ENCODE measurements around the gene TCHP.

- no peak for TF ChIP-seq CTCF (conservative IDR thresholded peaks at IDR 0.05; ENCODE audit: low read depth in 2 of 2)
- TF ChIP-seq, protein P1, sequence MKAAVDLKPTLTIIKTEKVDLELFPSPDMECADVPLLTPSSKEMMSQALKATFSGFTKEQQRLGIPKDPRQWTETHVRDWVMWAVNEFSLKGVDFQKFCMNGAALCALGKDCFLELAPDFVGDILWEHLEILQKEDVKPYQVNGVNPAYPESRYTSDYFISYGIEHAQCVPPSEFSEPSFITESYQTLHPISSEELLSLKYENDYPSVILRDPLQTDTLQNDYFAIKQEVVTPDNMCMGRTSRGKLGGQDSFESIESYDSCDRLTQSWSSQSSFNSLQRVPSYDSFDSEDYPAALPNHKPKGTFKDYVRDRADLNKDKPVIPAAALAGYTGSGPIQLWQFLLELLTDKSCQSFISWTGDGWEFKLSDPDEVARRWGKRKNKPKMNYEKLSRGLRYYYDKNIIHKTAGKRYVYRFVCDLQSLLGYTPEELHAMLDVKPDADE (IDR thresholded peaks at IDR 0.05) = no peak
- TF ChIP-seq EZH2 (IDR thresholded peaks at IDR 0.05; ENCODE audit: low read depth, unreplicated experiment) = no peak
- TF ChIP-seq EZH2phosphoT487 (IDR thresholded peaks at IDR 0.05; ENCODE audit: unreplicated experiment) = no peak
- TF ChIP-seq POLR2AphosphoS5 (IDR thresholded peaks at IDR 0.05; ENCODE audit: low read depth) = no peak
- no peak for TF ChIP-seq CREB1 (CRISPR knock-in tag; IDR thresholded peaks at IDR 0.05; ENCODE audit: low read depth)
- TF ChIP-seq, protein P2, sequence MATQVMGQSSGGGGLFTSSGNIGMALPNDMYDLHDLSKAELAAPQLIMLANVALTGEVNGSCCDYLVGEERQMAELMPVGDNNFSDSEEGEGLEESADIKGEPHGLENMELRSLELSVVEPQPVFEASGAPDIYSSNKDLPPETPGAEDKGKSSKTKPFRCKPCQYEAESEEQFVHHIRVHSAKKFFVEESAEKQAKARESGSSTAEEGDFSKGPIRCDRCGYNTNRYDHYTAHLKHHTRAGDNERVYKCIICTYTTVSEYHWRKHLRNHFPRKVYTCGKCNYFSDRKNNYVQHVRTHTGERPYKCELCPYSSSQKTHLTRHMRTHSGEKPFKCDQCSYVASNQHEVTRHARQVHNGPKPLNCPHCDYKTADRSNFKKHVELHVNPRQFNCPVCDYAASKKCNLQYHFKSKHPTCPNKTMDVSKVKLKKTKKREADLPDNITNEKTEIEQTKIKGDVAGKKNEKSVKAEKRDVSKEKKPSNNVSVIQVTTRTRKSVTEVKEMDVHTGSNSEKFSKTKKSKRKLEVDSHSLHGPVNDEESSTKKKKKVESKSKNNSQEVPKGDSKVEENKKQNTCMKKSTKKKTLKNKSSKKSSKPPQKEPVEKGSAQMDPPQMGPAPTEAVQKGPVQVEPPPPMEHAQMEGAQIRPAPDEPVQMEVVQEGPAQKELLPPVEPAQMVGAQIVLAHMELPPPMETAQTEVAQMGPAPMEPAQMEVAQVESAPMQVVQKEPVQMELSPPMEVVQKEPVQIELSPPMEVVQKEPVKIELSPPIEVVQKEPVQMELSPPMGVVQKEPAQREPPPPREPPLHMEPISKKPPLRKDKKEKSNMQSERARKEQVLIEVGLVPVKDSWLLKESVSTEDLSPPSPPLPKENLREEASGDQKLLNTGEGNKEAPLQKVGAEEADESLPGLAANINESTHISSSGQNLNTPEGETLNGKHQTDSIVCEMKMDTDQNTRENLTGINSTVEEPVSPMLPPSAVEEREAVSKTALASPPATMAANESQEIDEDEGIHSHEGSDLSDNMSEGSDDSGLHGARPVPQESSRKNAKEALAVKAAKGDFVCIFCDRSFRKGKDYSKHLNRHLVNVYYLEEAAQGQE (IDR thresholded peaks at IDR 0.05; ENCODE audit: unreplicated experiment) = no peak
- no peak for TF ChIP-seq STAT1 (IDR thresholded peaks at IDR 0.05; ENCODE audit: unreplicated experiment)
- TF ChIP-seq JUNB (IDR thresholded peaks at IDR 0.05; ENCODE audit: unreplicated experiment) = no peak
- no peak for TF ChIP-seq ZNF114 (CRISPR knock-in tag; IDR thresholded peaks at IDR 0.05)
- TF ChIP-seq, protein P3, sequence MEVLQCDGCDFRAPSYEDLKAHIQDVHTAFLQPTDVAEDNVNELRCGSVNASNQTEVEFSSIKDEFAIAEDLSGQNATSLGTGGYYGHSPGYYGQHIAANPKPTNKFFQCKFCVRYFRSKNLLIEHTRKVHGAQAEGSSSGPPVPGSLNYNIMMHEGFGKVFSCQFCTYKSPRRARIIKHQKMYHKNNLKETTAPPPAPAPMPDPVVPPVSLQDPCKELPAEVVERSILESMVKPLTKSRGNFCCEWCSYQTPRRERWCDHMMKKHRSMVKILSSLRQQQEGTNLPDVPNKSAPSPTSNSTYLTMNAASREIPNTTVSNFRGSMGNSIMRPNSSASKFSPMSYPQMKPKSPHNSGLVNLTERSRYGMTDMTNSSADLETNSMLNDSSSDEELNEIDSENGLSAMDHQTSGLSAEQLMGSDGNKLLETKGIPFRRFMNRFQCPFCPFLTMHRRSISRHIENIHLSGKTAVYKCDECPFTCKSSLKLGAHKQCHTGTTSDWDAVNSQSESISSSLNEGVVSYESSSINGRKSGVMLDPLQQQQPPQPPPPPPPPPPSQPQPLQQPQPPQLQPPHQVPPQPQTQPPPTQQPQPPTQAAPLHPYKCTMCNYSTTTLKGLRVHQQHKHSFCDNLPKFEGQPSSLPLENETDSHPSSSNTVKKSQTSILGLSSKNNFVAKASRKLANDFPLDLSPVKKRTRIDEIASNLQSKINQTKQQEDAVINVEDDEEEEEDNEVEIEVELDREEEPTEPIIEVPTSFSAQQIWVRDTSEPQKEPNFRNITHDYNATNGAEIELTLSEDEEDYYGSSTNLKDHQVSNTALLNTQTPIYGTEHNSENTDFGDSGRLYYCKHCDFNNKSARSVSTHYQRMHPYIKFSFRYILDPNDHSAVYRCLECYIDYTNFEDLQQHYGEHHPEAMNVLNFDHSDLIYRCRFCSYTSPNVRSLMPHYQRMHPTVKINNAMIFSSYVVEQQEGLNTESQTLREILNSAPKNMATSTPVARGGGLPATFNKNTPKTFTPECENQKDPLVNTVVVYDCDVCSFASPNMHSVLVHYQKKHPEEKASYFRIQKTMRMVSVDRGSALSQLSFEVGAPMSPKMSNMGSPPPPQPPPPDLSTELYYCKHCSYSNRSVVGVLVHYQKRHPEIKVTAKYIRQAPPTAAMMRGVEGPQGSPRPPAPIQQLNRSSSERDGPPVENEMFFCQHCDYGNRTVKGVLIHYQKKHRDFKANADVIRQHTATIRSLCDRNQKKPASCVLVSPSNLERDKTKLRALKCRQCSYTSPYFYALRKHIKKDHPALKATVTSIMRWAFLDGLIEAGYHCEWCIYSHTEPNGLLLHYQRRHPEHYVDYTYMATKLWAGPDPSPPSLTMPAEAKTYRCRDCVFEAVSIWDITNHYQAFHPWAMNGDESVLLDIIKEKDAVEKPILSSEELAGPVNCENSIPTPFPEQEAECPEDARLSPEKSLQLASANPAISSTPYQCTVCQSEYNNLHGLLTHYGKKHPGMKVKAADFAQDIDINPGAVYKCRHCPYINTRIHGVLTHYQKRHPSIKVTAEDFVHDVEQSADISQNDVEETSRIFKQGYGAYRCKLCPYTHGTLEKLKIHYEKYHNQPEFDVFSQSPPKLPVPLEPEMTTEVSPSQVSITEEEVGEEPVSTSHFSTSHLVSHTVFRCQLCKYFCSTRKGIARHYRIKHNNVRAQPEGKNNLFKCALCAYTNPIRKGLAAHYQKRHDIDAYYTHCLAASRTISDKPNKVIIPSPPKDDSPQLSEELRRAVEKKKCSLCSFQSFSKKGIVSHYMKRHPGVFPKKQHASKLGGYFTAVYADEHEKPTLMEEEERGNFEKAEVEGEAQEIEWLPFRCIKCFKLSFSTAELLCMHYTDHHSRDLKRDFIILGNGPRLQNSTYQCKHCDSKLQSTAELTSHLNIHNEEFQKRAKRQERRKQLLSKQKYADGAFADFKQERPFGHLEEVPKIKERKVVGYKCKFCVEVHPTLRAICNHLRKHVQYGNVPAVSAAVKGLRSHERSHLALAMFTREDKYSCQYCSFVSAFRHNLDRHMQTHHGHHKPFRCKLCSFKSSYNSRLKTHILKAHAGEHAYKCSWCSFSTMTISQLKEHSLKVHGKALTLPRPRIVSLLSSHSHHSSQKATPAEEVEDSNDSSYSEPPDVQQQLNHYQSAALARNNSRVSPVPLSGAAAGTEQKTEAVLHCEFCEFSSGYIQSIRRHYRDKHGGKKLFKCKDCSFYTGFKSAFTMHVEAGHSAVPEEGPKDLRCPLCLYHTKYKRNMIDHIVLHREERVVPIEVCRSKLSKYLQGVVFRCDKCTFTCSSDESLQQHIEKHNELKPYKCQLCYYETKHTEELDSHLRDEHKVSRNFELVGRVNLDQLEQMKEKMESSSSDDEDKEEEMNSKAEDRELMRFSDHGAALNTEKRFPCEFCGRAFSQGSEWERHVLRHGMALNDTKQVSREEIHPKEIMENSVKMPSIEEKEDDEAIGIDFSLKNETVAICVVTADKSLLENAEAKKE (CRISPR knock-in tag; IDR thresholded peaks at IDR 0.05) = no peak
- no peak for TF ChIP-seq ZNF331 (CRISPR knock-in tag; IDR thresholded peaks at IDR 0.05; ENCODE audit: low read depth)
- TF ChIP-seq NANOG (IDR thresholded peaks at IDR 0.05; ENCODE audit: borderline replicate concordance) = no peak
These were observed 53.6 kb downstream of the TCHP start for GRCh38 chr12:109953656-109954055.
